T-helper 2 cell treated with Interferon-gamma antibody and Interleukin-4, amounts not matched to agents 100 ng/mL and 5 ng/mL, for 36 hours (primary cell): ENCODE data around the gene FOXP1. TPM values are rescaled to one million over a fixed set of nuclear protein-coding genes. Genes with fewer than 3 reads are reported as not detected.

Experiments
- intact Hi-C: fragments of 100-400 bp; cut with micrococcal nuclease; formaldehyde crosslinking; loops from one replicate; pipeline ENCODE4 v1.15.1; 2023
- total RNA-seq: library from RNA; stranded (reverse); gene quantifications from 2 replicates; pipeline ENCODE4 v1.2.3, GENCODE V29; 2022

The FOXP1 gene
- total RNA-seq, 1 donor from 2014 or later = 113 TPM

- intact Hi-C loops = no loop called here
These were observed 267.3 kb downstream of the FOXP1 start for GRCh38 chr3:71316066-71316777.

- intact Hi-C loops = no loop called here
These were observed 268.1 kb downstream of the FOXP1 start for GRCh38 chr3:71315431-71315830.

GRCh38 chr3:71313844-71314243 is 269.7 kb downstream of the FOXP1 start:
- intact Hi-C loops = no loop called here

GRCh38 chr3:71312461-71312860 is 271.1 kb downstream of the FOXP1 start:
- intact Hi-C loops = no loop called here

- intact Hi-C loops = no loop called here
These were observed 271.9 kb downstream of the FOXP1 start for GRCh38 chr3:71311661-71312046.

- intact Hi-C loops = no loop called here
These were observed 272.4 kb downstream of the FOXP1 start for GRCh38 chr3:71310980-71311660.

GRCh38 chr3:71310359-71310979 is 273.1 kb downstream of the FOXP1 start:
- intact Hi-C loops = no loop called here

- intact Hi-C loops = loop anchor here (5.0 kb wide), 2 partner anchors 52 to 182 kb away; no protein-coding TSS in a partner anchor
These were observed 273.6 kb downstream of the FOXP1 start for GRCh38 chr3:71309886-71310285.

GRCh38 chr3:71309342-71309741 is 274.2 kb downstream of the FOXP1 start:
- intact Hi-C loops = loop anchor here (5.0 kb wide), 2 partner anchors 53 to 183 kb away; no protein-coding TSS in a partner anchor

GRCh38 chr3:71308836-71309235 is 274.7 kb downstream of the FOXP1 start:
- intact Hi-C loops = loop anchor here (5.0 kb wide), 2 partner anchors 53 to 183 kb away; no protein-coding TSS in a partner anchor

- intact Hi-C loops = loop anchor here (5.0 kb wide), 2 partner anchors 54 to 184 kb away; no protein-coding TSS in a partner anchor
These were observed 275.4 kb downstream of the FOXP1 start for GRCh38 chr3:71307991-71308697.

GRCh38 chr3:71305231-71306206 is 278.0 kb downstream of the FOXP1 start:
- intact Hi-C loops = loop anchor here (2.0 to 5.0 kb wide), 7 partner anchors 57 to 295 kb away; partner anchors contain the start of gene FOXP1

GRCh38 chr3:71304684-71305083 is 278.8 kb downstream of the FOXP1 start:
- intact Hi-C loops = loop anchor here (1.0 to 5.0 kb wide), 10 partner anchors 58 to 754 kb away; partner anchors contain the start of gene FOXP1

- intact Hi-C loops = loop anchor here (1.0 to 5.0 kb wide), 8 partner anchors 89 to 754 kb away; partner anchors contain the start of gene FOXP1
These were observed 279.3 kb downstream of the FOXP1 start for GRCh38 chr3:71304247-71304646.

GRCh38 chr3:71303627-71304200 is 279.8 kb downstream of the FOXP1 start:
- intact Hi-C loops = loop anchor here (1.0 to 5.0 kb wide), 8 partner anchors 89 to 753 kb away; partner anchors contain the start of gene FOXP1

GRCh38 chr3:71302604-71303003 is 280.9 kb downstream of the FOXP1 start:
- intact Hi-C loops = loop anchor here (5.0 kb wide), 2 partner anchors 140 to 240 kb away; no protein-coding TSS in a partner anchor

- intact Hi-C loops = loop anchor here (2.0 to 5.0 kb wide), 3 partner anchors 74 to 239 kb away; no protein-coding TSS in a partner anchor
These were observed 282.6 kb downstream of the FOXP1 start for GRCh38 chr3:71300951-71301393.

GRCh38 chr3:71299160-71299559 is 284.4 kb downstream of the FOXP1 start:
- intact Hi-C loops = no loop called here

- intact Hi-C loops = no loop called here
These were observed 288.6 kb downstream of the FOXP1 start for GRCh38 chr3:71294919-71295318.
